Renal cortex interstitium (tissue), 15 donors: ENCODE results near the gene CDPF1. TPM values are rescaled to one million over a fixed set of nuclear protein-coding genes. Genes with fewer than 3 reads are reported as not detected.
A peak's percentile ranks its signal among the peaks of the same experiment; 100 is the strongest.

Experiments used
- DNase-seq, 11 donors: peaks; one replicate each; pipeline ENCODE4 v3.0.0-alpha.2; 2013; ENCODE audit warnings: low read depth in 9 of 11, low spot score in 4 of 11; ENCODE audit errors: extremely low read depth in 1 of 11
- long read RNA-seq, 16 experiments: transcript quantifications; one replicate each; lab custom pipeline, GENCODE V29; 2026
- polyA plus RNA-seq, 3 donors: library from polyadenylated mRNA; unstranded; fragments of 120-200 nt; gene quantifications; one replicate each; pipeline ENCODE4 v1.2.1, GENCODE V29; 2013; ENCODE audit not compliant: insufficient read length in 3 of 3

The CDPF1 gene, protein sequence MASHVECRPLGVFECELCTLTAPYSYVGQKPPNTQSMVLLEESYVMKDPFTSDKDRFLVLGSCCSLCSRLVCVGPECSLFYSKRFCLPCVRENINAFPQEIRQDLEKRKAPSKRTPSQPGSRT
- polyA plus RNA-seq: 10 to 100 TPM; 12.6 to 14.2 (median 13.1) TPM
- long read RNA-seq, donor 1, partial matches to known transcripts: 0 of 5 reads
- long read RNA-seq, donor 1, other reads (novel, unspliced or antisense): 0 of 5 reads
- long read RNA-seq, donor 2, partial matches to known transcripts: 0 of 4 reads
- long read RNA-seq, donor 2, other reads (novel, unspliced or antisense): 0 of 4 reads
- long read RNA-seq, donor 3, partial matches to known transcripts: 0 of 10 reads
- long read RNA-seq, donor 3, other reads (novel, unspliced or antisense): 0 of 10 reads
- long read RNA-seq, donor 4, partial matches to known transcripts: 0 of 3 reads
- long read RNA-seq, donor 4, other reads (novel, unspliced or antisense): 0 of 3 reads
- long read RNA-seq, donor 5, partial matches to known transcripts: 22 of 32 reads
- long read RNA-seq, donor 5, other reads (novel, unspliced or antisense): 0 of 32 reads
- long read RNA-seq, donor 6, partial matches to known transcripts: 10 of 14 reads
- long read RNA-seq, donor 6, other reads (novel, unspliced or antisense): 0 of 14 reads
- long read RNA-seq, donor 7, partial matches to known transcripts: 0 of 6 reads
- long read RNA-seq, donor 7, other reads (novel, unspliced or antisense): 0 of 6 reads
- long read RNA-seq, donor 8, transcript CDPF1-201 (4 exons, 1,875 nt): major isoform, 5 of 11 reads
- long read RNA-seq, donor 8, transcript CDPF1-206 (2 exons, 655 nt): major isoform, 5 of 11 reads
- long read RNA-seq, donor 8, partial matches to known transcripts: 0 of 11 reads
- long read RNA-seq, donor 8, other reads (novel, unspliced or antisense): 0 of 11 reads
- long read RNA-seq, donor 9, partial matches to known transcripts: 0 of 6 reads
- long read RNA-seq, donor 9, other reads (novel, unspliced or antisense): 0 of 6 reads
- long read RNA-seq, donor 10, partial matches to known transcripts: 0 of 4 reads
- long read RNA-seq, donor 10, other reads (novel, unspliced or antisense): 0 of 4 reads
- long read RNA-seq, donor 11, partial matches to known transcripts: 0 of 5 reads
- long read RNA-seq, donor 11, other reads (novel, unspliced or antisense): 0 of 5 reads
- long read RNA-seq, donor 12, partial matches to known transcripts: 0 of 5 reads
- long read RNA-seq, donor 12, other reads (novel, unspliced or antisense): 0 of 5 reads
- long read RNA-seq, donor 13, transcript CDPF1-201 (4 exons, 1,875 nt): major isoform, 5 of 13 reads
- long read RNA-seq, donor 13, partial matches to known transcripts: 0 of 13 reads
- long read RNA-seq, donor 13, other reads (novel, unspliced or antisense): 0 of 13 reads
- long read RNA-seq, donor 14, partial matches to known transcripts: 0 of 7 reads
- long read RNA-seq, donor 14, other reads (novel, unspliced or antisense): 0 of 7 reads
- long read RNA-seq, donor 15, partial matches to known transcripts: 0 of 6 reads
- long read RNA-seq, donor 15, other reads (novel, unspliced or antisense): 0 of 6 reads
- long read RNA-seq, donor 16, transcript CDPF1-205 (3 exons, 498 nt): minor isoform, 6 of 17 reads
- long read RNA-seq, donor 16, transcript CDPF1-201 (4 exons, 1,875 nt): major isoform, 8 of 17 reads
- long read RNA-seq, donor 16, partial matches to known transcripts: 0 of 17 reads
- long read RNA-seq, donor 16, other reads (novel, unspliced or antisense): 0 of 17 reads

GRCh38 chr22:46250035-46250782 lies at the start of gene CDPF1:
Gene CDPF1 (minus strand): TSS chr22:46250293. CDS start chr22:46248284, 2,009 bp downstream.
- DNase-seq: peak; percentile 59 to 86 (median 81)

DNA sequence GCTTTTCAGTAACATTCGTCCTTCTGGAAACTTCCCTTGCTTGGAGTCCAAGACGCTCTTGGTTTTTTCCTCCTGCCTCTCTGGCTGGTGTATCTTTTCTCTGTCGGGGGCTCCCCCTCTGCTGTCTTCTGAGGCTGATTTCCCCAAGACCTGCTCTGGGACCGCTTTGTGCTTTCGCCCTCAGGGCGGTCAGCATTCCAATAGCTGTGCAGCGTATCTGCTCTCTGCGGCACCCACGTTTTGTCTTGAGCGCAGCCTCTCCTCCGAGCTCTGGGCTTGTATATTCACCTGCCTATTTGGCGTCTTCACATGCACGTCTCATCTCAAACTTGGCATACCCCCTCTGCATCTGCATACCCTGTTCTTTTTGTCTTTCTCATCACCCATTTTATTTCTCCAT lies 49.0 kb upstream of the CDPF1 start:
- DNase-seq: no peak

DNA sequence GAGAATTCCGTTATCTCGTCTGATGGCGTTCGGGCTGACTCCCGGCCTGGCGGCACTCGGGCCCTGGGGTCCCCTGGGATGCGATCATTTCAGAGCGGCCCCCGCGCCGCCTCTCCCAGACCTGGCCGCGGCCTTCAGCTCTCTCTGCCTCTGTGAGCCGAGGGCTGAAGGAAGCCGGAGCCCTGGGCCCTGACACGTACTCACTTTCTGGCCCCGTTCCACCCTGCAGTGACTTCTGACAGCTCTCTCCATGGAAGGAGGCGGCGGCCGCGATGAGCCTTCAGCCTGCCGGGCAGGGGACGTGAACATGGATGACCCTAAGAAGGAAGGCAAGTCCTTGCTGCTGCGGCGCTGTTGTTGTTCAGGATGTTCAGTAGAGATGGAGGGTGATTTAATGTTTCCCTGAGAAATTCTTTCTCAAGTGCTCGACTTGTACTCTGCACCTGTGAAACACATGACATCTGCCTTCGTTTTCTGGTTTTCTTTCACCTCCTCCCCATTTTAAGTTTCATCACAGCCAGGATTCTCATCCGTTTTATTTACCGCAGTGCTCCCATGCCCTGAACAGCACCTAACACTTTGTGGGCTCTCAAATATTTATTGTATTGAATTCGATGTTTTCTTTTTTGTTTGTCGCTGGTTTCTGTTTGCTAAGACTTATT lies 47.2 kb upstream of the CDPF1 start:
- DNase-seq: peak in 1 of 11 donors; percentile 18

GRCh38 chr22:46296257-46297150 lies 46.4 kb upstream of the CDPF1 start, which contains the start of gene GTSE1:
Gene GTSE1 (plus strand): TSS chr22:46296870. CDS start chr22:46297401, 531 bp downstream.
- DNase-seq: peak; percentile 95 to 99 (median 97)

GRCh38 chr22:46295277-46295971 lies 45.3 kb upstream of the CDPF1 start:
- no peak for DNase-seq

DNA sequence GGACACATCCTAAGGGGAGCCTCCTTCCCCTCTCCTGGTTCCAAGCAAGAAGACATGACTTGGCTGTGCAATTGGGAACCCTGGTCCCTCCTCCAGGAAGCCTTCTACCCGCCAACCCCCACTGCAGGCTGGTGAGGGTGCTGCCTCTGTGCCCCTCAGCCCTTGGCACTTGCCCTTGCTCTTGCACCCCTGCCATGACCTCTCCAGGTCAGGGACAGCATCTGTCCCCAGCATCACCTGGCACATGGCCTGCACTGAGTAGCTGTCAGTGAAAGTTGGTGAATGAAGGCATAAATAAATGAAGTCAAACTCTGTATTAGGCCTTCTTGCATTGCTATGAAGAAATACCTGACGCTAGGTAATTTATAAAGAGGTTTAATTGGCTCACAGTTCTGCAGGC lies 44.7 kb upstream of the CDPF1 start:
- DNase-seq: no peak

DNA sequence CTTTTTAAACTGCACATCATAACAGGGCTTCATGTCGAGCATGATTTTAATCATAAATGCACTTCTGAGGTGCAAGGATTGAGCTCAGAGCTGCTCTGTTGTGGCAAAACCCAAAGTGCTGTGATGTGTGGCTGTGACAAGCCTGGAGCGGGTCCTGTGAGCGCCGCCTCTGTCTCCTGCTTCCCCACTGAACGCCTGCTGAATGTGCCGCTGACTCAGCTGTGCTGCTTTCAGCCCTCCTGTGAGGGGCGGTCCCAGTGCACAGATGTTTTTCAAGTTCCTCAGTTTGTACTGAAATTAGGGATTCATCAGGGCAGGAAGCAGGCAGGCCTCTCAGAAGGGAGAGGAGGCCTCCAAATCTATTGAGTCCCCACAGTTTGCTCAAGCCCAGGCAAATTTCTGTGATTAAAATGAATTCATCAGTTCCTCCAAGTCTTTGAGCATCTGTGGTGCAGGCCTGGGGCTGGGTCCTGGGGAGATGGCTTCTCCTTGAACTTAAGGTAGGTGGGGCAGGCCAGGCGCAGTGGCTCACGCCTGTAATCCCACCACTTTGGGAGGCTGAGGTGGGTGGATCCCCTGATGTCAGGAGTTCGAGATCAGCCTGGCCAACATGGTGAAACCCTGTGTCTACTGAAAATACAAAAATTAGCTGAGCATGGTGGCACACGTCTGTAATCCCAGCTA lies 43.6 kb upstream of the CDPF1 start:
- DNase-seq: no peak

GRCh38 chr22:46292732-46293131 lies 42.6 kb upstream of the CDPF1 start:
- DNase-seq: no peak

- no peak for DNase-seq
Observed at GRCh38 chr22:46292173-46292572, 42.1 kb upstream of the CDPF1 start.

DNA sequence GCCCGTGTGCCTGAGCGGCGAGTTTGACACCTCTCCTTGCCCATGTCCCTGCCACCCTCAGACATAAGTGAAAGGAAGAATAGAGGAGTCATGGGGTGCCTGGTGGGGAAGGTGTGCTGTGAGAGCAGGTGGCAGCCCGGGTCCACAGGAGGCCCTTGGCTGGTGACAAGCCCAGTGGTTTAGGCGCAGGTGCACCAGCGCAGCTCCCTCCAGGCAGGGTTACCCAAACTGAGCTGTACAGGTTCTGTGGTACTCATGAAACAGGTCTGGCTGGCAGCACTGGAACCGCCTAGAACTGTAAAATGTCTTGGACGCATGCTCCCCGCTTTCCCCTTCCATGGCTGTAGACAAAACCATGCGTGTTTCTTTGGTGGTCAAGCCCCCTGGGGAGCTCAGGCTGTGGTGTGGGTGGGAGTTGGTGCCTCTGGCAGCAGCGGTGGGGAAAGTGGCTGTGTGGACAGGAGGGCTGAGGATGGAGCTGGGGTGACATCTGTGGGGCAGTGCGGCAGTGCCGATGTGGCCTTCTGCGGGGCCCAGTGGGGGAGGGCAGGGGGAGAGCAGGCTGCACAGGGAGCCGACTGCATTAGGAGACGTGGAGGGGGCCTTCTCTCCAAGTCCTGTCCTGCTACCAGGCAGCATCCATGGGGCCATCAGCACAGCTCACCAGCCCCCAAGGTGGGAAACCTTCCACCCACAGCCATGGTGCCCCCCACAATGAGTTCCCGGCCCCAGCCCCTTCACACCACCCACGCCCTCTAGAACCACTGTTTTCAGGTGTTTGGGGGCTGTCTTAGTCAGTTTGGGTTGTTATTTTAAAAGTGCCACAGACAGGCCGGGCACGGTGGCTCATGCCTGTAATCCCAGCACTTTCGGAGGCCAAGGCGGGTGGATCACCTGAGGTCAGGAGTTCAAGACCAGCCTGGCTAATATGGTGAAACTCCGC lies 41.0 kb upstream of the CDPF1 start:
- no peak for DNase-seq

GRCh38 chr22:46290121-46290842 lies 40.2 kb upstream of the CDPF1 start:
- no peak for DNase-seq

DNA sequence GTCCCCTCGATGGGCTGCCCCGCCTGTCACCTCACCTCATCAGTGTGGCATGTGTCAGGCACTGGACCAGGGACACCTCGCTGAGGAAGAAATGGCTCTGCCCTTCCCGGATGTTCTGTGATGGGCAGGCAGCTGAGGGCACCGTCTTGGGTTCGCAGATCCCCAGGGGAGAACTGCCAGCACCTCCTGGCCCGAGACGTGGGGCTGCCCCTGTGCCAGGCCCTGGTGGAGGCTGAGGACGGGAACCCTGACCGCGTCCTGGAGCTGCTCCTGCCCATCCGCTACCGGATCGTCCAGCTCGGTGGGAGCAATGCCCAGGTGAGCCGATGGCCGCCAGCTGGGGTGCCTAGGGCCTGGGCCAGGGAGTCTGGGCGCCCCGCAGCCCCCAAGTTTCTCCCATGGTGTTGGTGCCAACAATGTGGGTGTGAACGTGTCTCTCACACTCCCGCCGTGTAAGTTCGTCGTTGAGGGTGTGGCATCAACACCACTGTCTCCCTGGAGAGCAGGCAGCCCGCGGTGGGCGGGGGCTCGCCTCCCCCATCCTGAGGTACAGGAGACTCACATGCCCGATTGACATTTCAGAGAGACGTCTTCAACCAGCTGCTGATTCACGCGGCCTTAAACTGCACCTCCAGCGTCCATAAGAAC lies 39.3 kb upstream of the CDPF1 start:
- no peak for DNase-seq

GRCh38 chr22:46288846-46289243 lies 38.8 kb upstream of the CDPF1 start:
- no peak for DNase-seq
